GM23248 (cell line): ENCODE measurements around the gene LPA.

Experiments used
- EZH2 ChIP-seq: fragments of 200-600 bp; sonication (generic); IDR thresholded peaks from 2 replicates; pipeline ENCODE4 v1.6.1; 2018; ENCODE audit warnings: antibody characterized with exemption, mild to moderate bottlenecking; ENCODE audit not compliant: insufficient read depth, poor library complexity, severe bottlenecking
- EZH2phosphoT487 ChIP-seq: fragments of 200-600 bp; sonication (generic); IDR thresholded peaks from 2 replicates; pipeline ENCODE4 v1.6.1; 2018; ENCODE audit warnings: antibody characterized with exemption, moderate library complexity, mild to moderate bottlenecking, low read depth; ENCODE audit not compliant: insufficient read depth

GRCh38 chr6:160595838-160596832 lies 67.9 kb downstream of the LPA start:
- TF ChIP-seq EZH2phosphoT487 (no peak), EZH2 (no peak)
